Adrenal gland (tissue), 5 donors: ENCODE data around the gene WDR6.

Source experiments
- CTCF ChIP-seq, 6 experiments: fragments of 450-650 bp in 4 of 6; fragments of 200-600 bp in 2 of 6; sonication (generic) in 1 of 6; IDR thresholded peaks; 1 replicate in 5 of 6; 2 replicates in 1 of 6; pipeline versions ENCODE4 v1.5.1 to v1.8.0; 2016 to 2021; ENCODE audit warnings: antibody characterized with exemption in 6 of 6, mild to moderate bottlenecking in 2 of 6, moderate library complexity in 1 of 6
- POLR2A ChIP-seq, 2 donors: fragments of 450-650 bp; IDR thresholded peaks; one replicate each; pipeline ENCODE4 v1.6.1; 2017; ENCODE audit warnings: antibody characterized with exemption in 2 of 2, mild to moderate bottlenecking in 2 of 2, moderate library complexity in 1 of 2
- donor health status: DM: no; HTN: no; CAD: no.

- TF ChIP-seq CTCF (IDR thresholded peaks at IDR 0.05) (no peak), POLR2A (IDR thresholded peaks at IDR 0.05) (no peak)
These were observed 19.3 kb downstream of the WDR6 start for GRCh38 chr3:49026536-49026935.
